Trophoblast cell (in vitro differentiated cells and primary cell): ENCODE results near the gene PKNOX1.
"Not testable (repeated sequence)": the region's sequence is repeated elsewhere in the genome, so short reads cannot be mapped to it uniquely, and the experiment has no call there.

ENCODE experiments used
- DNase-seq, 2 donors: peaks; one replicate each; pipeline ENCODE4 v3.0.0-alpha.2; 2016
- H2AFZ ChIP-seq: 2 replicates; pipeline ENCODE4 v1.6.1; 2013; ENCODE audit warnings: low read length, moderate library complexity, mild to moderate bottlenecking; ENCODE audit not compliant: insufficient read depth, poor library complexity
- H2AK5ac ChIP-seq: 2 replicates; pipeline ENCODE4 v1.6.1; 2013; ENCODE audit warnings: mild to moderate bottlenecking, low read length
- H2BK120ac ChIP-seq: 2 replicates; pipeline ENCODE4 v1.6.1; 2013; ENCODE audit warnings: low read length, mild to moderate bottlenecking, moderate library complexity; ENCODE audit not compliant: insufficient read depth, poor library complexity
- H2BK12ac ChIP-seq: 2 replicates; pipeline ENCODE4 v1.6.1; 2013; ENCODE audit warnings: mild to moderate bottlenecking, low read length, moderate library complexity
- H2BK5ac ChIP-seq: 2 replicates; pipeline ENCODE4 v1.6.1; 2013; ENCODE audit warnings: low read length, low read depth, moderate library complexity, mild to moderate bottlenecking; ENCODE audit not compliant: poor library complexity
- H3K14ac ChIP-seq: 2 replicates; pipeline ENCODE4 v1.6.1; 2013; ENCODE audit warnings: mild to moderate bottlenecking, low read length
- H3K18ac ChIP-seq: 2 replicates; pipeline ENCODE4 v1.6.1; 2013; ENCODE audit warnings: mild to moderate bottlenecking, low read length
- H3K23ac ChIP-seq: 2 replicates; pipeline ENCODE4 v1.6.1; 2013; ENCODE audit warnings: low read length
- H3K27ac ChIP-seq: 2 replicates; pipeline ENCODE4 v1.5.1; 2013; ENCODE audit warnings: low read depth, mild to moderate bottlenecking, inconsistent platforms, low read length, moderate library complexity
- H3K27me3 ChIP-seq: 2 replicates; pipeline ENCODE4 v1.6.1; 2013; ENCODE audit warnings: inconsistent platforms, mild to moderate bottlenecking, low read length, moderate library complexity; ENCODE audit not compliant: insufficient read depth
- H3K36me3 ChIP-seq, 2 experiments: 1 replicate in 1 of 2; 2 replicates in 1 of 2; pipeline ENCODE4 v1.6.1; 2013; ENCODE audit warnings: low read length in 2 of 2, mild to moderate bottlenecking in 2 of 2, moderate library complexity in 1 of 2; ENCODE audit not compliant: insufficient read depth in 2 of 2, control insufficient read depth in 1 of 2
- H3K4ac ChIP-seq: 2 replicates; pipeline ENCODE4 v1.6.1; 2013; ENCODE audit warnings: low read depth, mild to moderate bottlenecking, low read length, moderate library complexity
- H3K4me1 ChIP-seq, 2 experiments: 1 replicate in 1 of 2; 2 replicates in 1 of 2; pipeline ENCODE4 v1.6.1; 2013; ENCODE audit warnings: low read length in 2 of 2, mild to moderate bottlenecking in 2 of 2, moderate library complexity in 1 of 2; ENCODE audit not compliant: insufficient read depth in 2 of 2, control insufficient read depth in 1 of 2
- H3K4me2 ChIP-seq: 2 replicates; pipeline ENCODE4 v1.6.1; 2013; ENCODE audit warnings: inconsistent platforms, mild to moderate bottlenecking, low read length, moderate library complexity
- H3K4me3 ChIP-seq: 2 replicates; pipeline ENCODE4 v1.5.1; 2013; ENCODE audit warnings: mild to moderate bottlenecking, low read depth, low read length, inconsistent platforms
- H3K79me1 ChIP-seq: one replicate; pipeline ENCODE4 v1.6.1; 2013; ENCODE audit warnings: low read length
- H3K79me2 ChIP-seq: 2 replicates; pipeline ENCODE4 v1.6.1; 2013; ENCODE audit warnings: low read length, mild to moderate bottlenecking; ENCODE audit not compliant: control insufficient read depth, insufficient read depth, poor library complexity
- H3K9ac ChIP-seq: 2 replicates; pipeline ENCODE4 v1.6.1; 2013; ENCODE audit warnings: mild to moderate bottlenecking, low read length
- H3K9me3 ChIP-seq: 2 replicates; pipeline ENCODE4 v1.6.1; 2013; ENCODE audit warnings: low read depth, mild to moderate bottlenecking, control low read depth, inconsistent platforms, low read length; ENCODE audit not compliant: insufficient read depth
- H4K12ac ChIP-seq: 2 replicates; pipeline ENCODE4 v1.6.1; 2013; ENCODE audit warnings: low read depth, mild to moderate bottlenecking, low read length, moderate library complexity
- H4K8ac ChIP-seq: 2 replicates; pipeline ENCODE4 v1.6.1; 2013; ENCODE audit warnings: low read depth, mild to moderate bottlenecking, low read length, moderate library complexity
- H4K91ac ChIP-seq: one replicate; pipeline ENCODE4 v1.6.1; 2013; ENCODE audit warnings: low read depth, mild to moderate bottlenecking, low read length, moderate library complexity
- WGBS: extraction: QIAGEN DNeasy Blood & Tissue Kit; methylation state at CpG from one replicate; pipeline ENCODE4 v1.1.7; 2013; ENCODE audit warnings: missing lambda C conversion rate; ENCODE audit not compliant: insufficient read length, insufficient coverage; ENCODE audit errors: extremely low coverage; 5-methylcytosine and 5-hydroxymethylcytosine counted together

PKNOX1 gene

GRCh38 chr21:43004926-43005325 is 30.6 kb downstream of the PKNOX1 start:
- H3K9me3 ChIP-seq = peaks cover 2% of the 10 kb centered on the region
- H3K27me3 ChIP-seq = no peaks in the 10 kb centered on the region
- H4K12ac ChIP-seq = no peak overlapping the region
- H3K23ac ChIP-seq = no peak overlapping the region
- no peak overlapping the region for H3K9ac ChIP-seq
- H3K36me3 ChIP-seq = peaks cover 17 to 19% of the 10 kb centered on the region in 2 experiments
- H3K27ac ChIP-seq = no peak overlapping the region
- H2BK120ac ChIP-seq = no peak overlapping the region
- no peak overlapping the region for H2AK5ac ChIP-seq
- no CpG with 5 or more reads among the region's 8 CpGs for WGBS
- no peak overlapping the region for H4K91ac ChIP-seq
- no peak overlapping the region for H3K4me3 ChIP-seq
- H3K79me2 ChIP-seq = no peaks in the 10 kb centered on the region
- no peak overlapping the region for H3K18ac ChIP-seq
- H4K8ac ChIP-seq = no peak overlapping the region
- H3K4me1 ChIP-seq = peaks cover 0 to 5% of the 10 kb centered on the region in 2 experiments
- H2BK5ac ChIP-seq = no peak overlapping the region
- no peak overlapping the region for H3K4me2 ChIP-seq
- H2AFZ ChIP-seq = no peak overlapping the region
- no peaks in the 10 kb centered on the region for H3K79me1 ChIP-seq
- no peak overlapping the region for H3K14ac ChIP-seq
- H3K4ac ChIP-seq = no peak overlapping the region
- DNase-seq = no peak
- no peak overlapping the region for H2BK12ac ChIP-seq

DNA sequence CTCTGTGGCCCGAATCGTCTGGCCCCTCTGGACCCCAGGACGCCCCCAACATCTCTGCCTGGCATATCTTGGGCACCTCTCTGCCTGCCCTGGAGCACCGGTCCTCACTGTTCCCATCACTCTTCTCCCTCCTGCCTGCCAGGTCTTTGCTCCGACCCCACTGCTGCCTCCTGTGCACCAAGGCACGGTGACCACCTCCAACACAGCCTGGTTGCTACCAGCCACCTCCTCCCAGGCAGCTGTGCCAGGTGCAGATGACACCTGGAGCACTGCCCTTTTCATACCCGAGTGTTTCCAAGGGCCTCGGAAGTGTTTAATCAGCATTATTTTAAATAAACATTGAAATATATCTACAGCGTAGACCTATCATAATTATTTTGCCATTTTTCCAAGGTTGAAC is 31.3 kb downstream of the PKNOX1 start:
- H3K27me3 ChIP-seq = no peaks in the 10 kb centered on the region
- peaks cover 0 to 5% of the 10 kb centered on the region in 2 experiments for H3K4me1 ChIP-seq
- H3K79me1 ChIP-seq = no peaks in the 10 kb centered on the region
- no peak overlapping the region for H3K18ac ChIP-seq
- no peak overlapping the region for H3K4me2 ChIP-seq
- H2BK120ac ChIP-seq = no peak overlapping the region
- no peak overlapping the region for H3K27ac ChIP-seq
- H3K9ac ChIP-seq = no peak overlapping the region
- H3K79me2 ChIP-seq = no peaks in the 10 kb centered on the region
- DNase-seq = no peak
- no peak overlapping the region for H3K14ac ChIP-seq
- H3K23ac ChIP-seq = no peak overlapping the region
- H3K9me3 ChIP-seq = peaks cover 2% of the 10 kb centered on the region
- no peak overlapping the region for H2BK5ac ChIP-seq
- no peak overlapping the region for H3K4me3 ChIP-seq
- H2AK5ac ChIP-seq = no peak overlapping the region
- H4K8ac ChIP-seq = no peak overlapping the region
- peaks cover 17 to 19% of the 10 kb centered on the region in 2 experiments for H3K36me3 ChIP-seq
- no peak overlapping the region for H4K12ac ChIP-seq
- WGBS = no CpG with 5 or more reads among the region's 9 CpGs
- H2AFZ ChIP-seq = no peak overlapping the region
- no peak overlapping the region for H3K4ac ChIP-seq
- H4K91ac ChIP-seq = no peak overlapping the region
- no peak overlapping the region for H2BK12ac ChIP-seq

- H3K4me1 ChIP-seq, H2BK120ac ChIP-seq, H4K91ac ChIP-seq, H3K79me1 ChIP-seq, H2AFZ ChIP-seq, H3K4me3 ChIP-seq, H3K14ac ChIP-seq, H3K27me3 ChIP-seq, H3K4me2 ChIP-seq, H4K8ac ChIP-seq, H3K9me3 ChIP-seq, H3K9ac ChIP-seq, H3K27ac ChIP-seq, H3K79me2 ChIP-seq, H2BK12ac ChIP-seq, H3K4ac ChIP-seq, H3K18ac ChIP-seq, DNase-seq, H2BK5ac ChIP-seq, H3K23ac ChIP-seq, H4K12ac ChIP-seq, H2AK5ac ChIP-seq: not testable (repeated sequence)
- H3K36me3 ChIP-seq = peaks cover 19 to 21% of the 10 kb centered on the region in 2 experiments
- no CpG with 5 or more reads among the region's 14 CpGs for WGBS
Measured at GRCh38 chr21:43006051-43006873, 31.9 kb downstream of the PKNOX1 start.

DNA sequence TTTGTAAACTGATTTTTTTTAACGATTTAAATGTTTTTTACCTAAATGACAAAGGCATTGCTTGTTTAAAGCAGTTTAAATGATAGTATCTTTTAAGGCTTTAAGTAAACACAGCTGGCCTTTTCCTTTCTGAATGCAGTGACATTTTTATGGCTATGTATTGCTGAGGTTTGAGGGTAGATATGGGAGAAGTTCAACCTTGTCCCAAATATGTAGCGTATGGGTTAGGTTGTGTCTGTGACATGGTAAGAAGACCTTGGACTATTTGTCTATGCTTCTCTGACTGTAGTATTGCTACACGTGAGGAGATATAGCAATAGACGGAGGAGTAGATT is 32.5 kb downstream of the PKNOX1 start:
- H2AFZ ChIP-seq = no peak overlapping the region
- no peak overlapping the region for H3K27ac ChIP-seq
- H3K23ac ChIP-seq = no peak overlapping the region
- H4K12ac ChIP-seq = no peak overlapping the region
- H3K4ac ChIP-seq = no peak overlapping the region
- no peak overlapping the region for H2AK5ac ChIP-seq
- H3K27me3 ChIP-seq = no peaks in the 10 kb centered on the region
- no peak overlapping the region for H3K4me3 ChIP-seq
- no CpG with 5 or more reads among the region's 4 CpGs for WGBS
- no peak overlapping the region for H2BK120ac ChIP-seq
- no peak overlapping the region for H4K8ac ChIP-seq
- H3K4me1 ChIP-seq = peaks cover 0 to 5% of the 10 kb centered on the region in 2 experiments
- H3K4me2 ChIP-seq = no peak overlapping the region
- H3K9ac ChIP-seq = no peak overlapping the region
- no peaks in the 10 kb centered on the region for H3K79me2 ChIP-seq
- H2BK12ac ChIP-seq = no peak overlapping the region
- H4K91ac ChIP-seq = no peak overlapping the region
- no peak overlapping the region for H2BK5ac ChIP-seq
- no peak overlapping the region for H3K14ac ChIP-seq
- H3K9me3 ChIP-seq = no peaks in the 10 kb centered on the region
- H3K36me3 ChIP-seq = peaks cover 24 to 26% of the 10 kb centered on the region in 2 experiments
- no peaks in the 10 kb centered on the region for H3K79me1 ChIP-seq
- H3K18ac ChIP-seq = no peak overlapping the region
- no peak for DNase-seq
